Lower lobe of right lung (tissue), 2 donors: Measurements from ENCODE around the gene SMIM10L2A. TPM values are rescaled to one million over a fixed set of nuclear protein-coding genes. Genes with fewer than 3 reads are reported as not detected.
"Not testable (repeated sequence)": the region's sequence is repeated elsewhere in the genome, so short reads cannot be mapped to it uniquely, and the experiment has no call there.

Source experiments
- ATAC-seq, 2 donors: fragments of 200-7000 bp; cut with Tn5 transposase; one replicate each; pipeline ENCODE4 v1.9.1; 2020 to 2022; ENCODE audit warnings: mild to moderate bottlenecking in 2 of 2, moderate library complexity in 2 of 2
- DNase-seq: peaks from one replicate; pipeline ENCODE4 v3.0.0-alpha.2; 2020
- H3K27ac ChIP-seq: fragments of 200-600 bp; one replicate; pipeline ENCODE4 v1.8.0; 2022
- H3K27me3 ChIP-seq: fragments of 200-600 bp; one replicate; pipeline ENCODE4 v1.8.0; 2022; ENCODE audit warnings: low read depth
- H3K36me3 ChIP-seq: fragments of 200-600 bp; one replicate; pipeline ENCODE4 v1.8.0; 2022; ENCODE audit warnings: mild to moderate bottlenecking
- H3K4me1 ChIP-seq: fragments of 200-600 bp; one replicate; pipeline ENCODE4 v1.8.0; 2022
- H3K4me3 ChIP-seq: fragments of 200-600 bp; one replicate; pipeline ENCODE4 v1.8.0; 2022; ENCODE audit warnings: mild to moderate bottlenecking
- H3K9me3 ChIP-seq: fragments of 200-600 bp; one replicate; pipeline ENCODE4 v1.8.0; 2022
- intact Hi-C: fragments of 100-400 bp; cut with DNase I; formaldehyde crosslinking; loops from one replicate; pipeline ENCODE4 v1.11.0; 2022
- total RNA-seq: library from RNA; stranded (reverse); fragmentation: NEBNext Ultra II Directional; extraction: Animal tissue kit (Norgen Biotek cat#: 25700); gene quantifications from one replicate; pipeline ENCODE4 v1.2.1, GENCODE V29; 2021
- TF ChIP-seq, protein P1 (sequence below): fragments of 200-600 bp; IDR thresholded peaks from one replicate; pipeline ENCODE4 v1.8.0; 2022; ENCODE audit warnings: antibody characterized with exemption, mild to moderate bottlenecking
- donor health status: DM: no; HTN: yes; CAD: no; lungs with severe emphysema.

Gene SMIM10L2A
- total RNA-seq, 1 donor from 2014 or later: 1.7 TPM

GRCh38 chrX:135396109-135396508 lies 25.6 kb upstream of the SMIM10L2A start:
- ATAC-seq: peak in 1 of 2 donors; percentile 36
- no peaks in the 10 kb centered on the region for H3K36me3 ChIP-seq
- no peak for DNase-seq
- H3K27ac ChIP-seq: no peak overlapping the region
- H3K9me3 ChIP-seq: no peaks in the 10 kb centered on the region
- no peak overlapping the region for H3K4me3 ChIP-seq
- TF ChIP-seq, protein P1, sequence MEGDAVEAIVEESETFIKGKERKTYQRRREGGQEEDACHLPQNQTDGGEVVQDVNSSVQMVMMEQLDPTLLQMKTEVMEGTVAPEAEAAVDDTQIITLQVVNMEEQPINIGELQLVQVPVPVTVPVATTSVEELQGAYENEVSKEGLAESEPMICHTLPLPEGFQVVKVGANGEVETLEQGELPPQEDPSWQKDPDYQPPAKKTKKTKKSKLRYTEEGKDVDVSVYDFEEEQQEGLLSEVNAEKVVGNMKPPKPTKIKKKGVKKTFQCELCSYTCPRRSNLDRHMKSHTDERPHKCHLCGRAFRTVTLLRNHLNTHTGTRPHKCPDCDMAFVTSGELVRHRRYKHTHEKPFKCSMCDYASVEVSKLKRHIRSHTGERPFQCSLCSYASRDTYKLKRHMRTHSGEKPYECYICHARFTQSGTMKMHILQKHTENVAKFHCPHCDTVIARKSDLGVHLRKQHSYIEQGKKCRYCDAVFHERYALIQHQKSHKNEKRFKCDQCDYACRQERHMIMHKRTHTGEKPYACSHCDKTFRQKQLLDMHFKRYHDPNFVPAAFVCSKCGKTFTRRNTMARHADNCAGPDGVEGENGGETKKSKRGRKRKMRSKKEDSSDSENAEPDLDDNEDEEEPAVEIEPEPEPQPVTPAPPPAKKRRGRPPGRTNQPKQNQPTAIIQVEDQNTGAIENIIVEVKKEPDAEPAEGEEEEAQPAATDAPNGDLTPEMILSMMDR: no peak
- intact Hi-C loops: no loop called here
- no peaks in the 10 kb centered on the region for H3K27me3 ChIP-seq
- H3K4me1 ChIP-seq: no peaks in the 10 kb centered on the region

DNA sequence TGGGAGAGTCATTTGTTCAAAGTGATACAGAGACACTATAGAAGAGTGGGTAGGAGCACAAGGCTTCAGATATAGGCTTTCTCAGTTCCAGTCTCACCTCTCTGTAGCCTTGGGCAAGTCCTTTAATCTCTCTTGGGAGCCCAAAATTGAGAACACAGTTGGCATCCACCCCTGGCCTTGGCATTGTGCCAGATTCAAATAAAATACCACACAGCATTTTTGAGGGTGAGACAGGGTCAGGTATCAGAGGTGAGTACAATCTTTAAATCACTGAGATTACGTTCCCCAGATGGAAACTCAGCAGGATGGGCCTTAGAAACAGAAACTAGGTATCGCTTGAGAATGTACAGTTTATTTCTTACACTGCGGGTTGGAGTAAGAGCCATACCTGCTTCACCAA lies 25.2 kb upstream of the SMIM10L2A start:
- no peak overlapping the region for H3K27ac ChIP-seq
- no peaks in the 10 kb centered on the region for H3K36me3 ChIP-seq
- TF ChIP-seq, protein P1: no peak
- no peak overlapping the region for H3K4me3 ChIP-seq
- intact Hi-C loops: no loop called here
- H3K27me3 ChIP-seq: no peaks in the 10 kb centered on the region
- no peaks in the 10 kb centered on the region for H3K4me1 ChIP-seq
- no peak for DNase-seq
- ATAC-seq: no peak
- H3K9me3 ChIP-seq: no peaks in the 10 kb centered on the region

- DNase-seq: no peak
- ATAC-seq: no peak
- intact Hi-C loops: no loop called here
- H3K9me3 ChIP-seq: no peaks in the 10 kb centered on the region
- no peaks in the 10 kb centered on the region for H3K36me3 ChIP-seq
- TF ChIP-seq, protein P1: no peak
- H3K4me3 ChIP-seq: no peak overlapping the region
- no peaks in the 10 kb centered on the region for H3K4me1 ChIP-seq
- H3K27ac ChIP-seq: no peak overlapping the region
- no peaks in the 10 kb centered on the region for H3K27me3 ChIP-seq
Observed at GRCh38 chrX:135397652-135398051, 24.1 kb upstream of the SMIM10L2A start.

GRCh38 chrX:135403374-135403773 lies 18.4 kb upstream of the SMIM10L2A start:
- Histone ChIP-seq H3K9me3 (no peaks in the 10 kb centered on the region), H3K36me3 (no peaks in the 10 kb centered on the region), H3K27ac (no peak overlapping the region), H3K27me3 (no peaks in the 10 kb centered on the region), H3K4me1 (no peaks in the 10 kb centered on the region), H3K4me3 (no peak overlapping the region)
- peak; percentile 39 to 66 for ATAC-seq
- intact Hi-C loops: no loop called here
- DNase-seq: no peak
- TF ChIP-seq, protein P1: no peak

GRCh38 chrX:135406428-135406827 lies 15.3 kb upstream of the SMIM10L2A start:
- H3K9me3 ChIP-seq, H3K36me3 ChIP-seq, H3K27me3 ChIP-seq, H3K27ac ChIP-seq, intact Hi-C loops, ATAC-seq, H3K4me1 ChIP-seq, H3K4me3 ChIP-seq, DNase-seq: not testable (repeated sequence)

DNA sequence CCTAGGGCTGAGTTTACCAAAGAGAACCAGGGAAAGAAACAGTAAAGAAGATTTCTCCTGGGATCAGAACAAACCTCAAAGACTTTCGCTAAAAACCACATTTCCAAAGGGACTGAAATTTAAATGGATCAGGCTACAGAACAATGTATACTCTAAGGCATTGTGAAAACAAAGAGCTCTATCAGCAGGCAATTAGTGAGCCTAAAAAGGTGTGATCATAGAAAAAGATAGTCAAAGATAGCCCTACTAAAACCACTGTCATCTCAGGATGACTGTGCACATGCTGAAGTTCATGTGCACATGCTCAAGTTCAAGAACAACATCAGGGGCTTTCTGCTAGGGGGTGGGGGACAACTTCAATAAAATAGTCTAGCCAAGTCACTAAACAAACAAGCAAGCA lies 12.9 kb upstream of the SMIM10L2A start:
- Histone ChIP-seq H3K27ac (no peak overlapping the region), H3K27me3 (no peaks in the 10 kb centered on the region), H3K36me3 (no peaks in the 10 kb centered on the region), H3K4me3 (no peak overlapping the region), H3K9me3 (no peaks in the 10 kb centered on the region), H3K4me1 (no peaks in the 10 kb centered on the region)
- ATAC-seq (no peak), DNase-seq (no peak)
- intact Hi-C loops: no loop called here
- TF ChIP-seq, protein P1: no peak
